HG02588 (cell line): ENCODE data around the gene ZNF20.

Experiments used
- ATAC-seq: cut with Tn5 transposase; IDR thresholded peaks from one replicate; pipeline ENCODE4 v1.9.1; 2021; ENCODE audit warnings: mild to moderate bottlenecking, moderate library complexity; ENCODE audit not compliant: unreplicated experiment

ZNF20 gene

GRCh38 chr19:12139885-12140544, at the start of gene ZNF20:
Gene ZNF20, minus strand, starts transcription at chr19:12140350. Its CDS starts 168 bp downstream, at chr19:12140182.
- ATAC-seq: peak; percentile 84

- no peak for ATAC-seq
These were observed 47.5 kb upstream of the ZNF20 start for GRCh38 chr19:12187625-12188024.

- ATAC-seq: no peak
These were observed 40.2 kb upstream of the ZNF20 start for GRCh38 chr19:12180377-12180776.

GRCh38 chr19:12166626-12167025, 26.5 kb upstream of the ZNF20 start:
- no peak for ATAC-seq

GRCh38 chr19:12163826-12164225, 23.7 kb upstream of the ZNF20 start:
- no peak for ATAC-seq

- ATAC-seq: peak; percentile 85
These were observed 23.0 kb upstream of the ZNF20 start, which contains the start of gene ZNF136 for GRCh38 chr19:12162882-12163806. Gene ZNF136, plus strand, starts transcription at chr19:12163096. Its CDS starts 108 bp downstream, at chr19:12163204.

- no peak for ATAC-seq
These were observed 22.3 kb upstream of the ZNF20 start for GRCh38 chr19:12162513-12162881.

GRCh38 chr19:12159773-12160414, 19.7 kb upstream of the ZNF20 start:
- ATAC-seq: no peak

GRCh38 chr19:12156223-12157058, 16.3 kb upstream of the ZNF20 start, which contains the start of gene ZNF625:
Gene ZNF625, minus strand, starts transcription at chr19:12156734. Its CDS starts 176 bp downstream, at chr19:12156558.
- peak; percentile 54 for ATAC-seq

- no peak for ATAC-seq
These were observed 15.2 kb upstream of the ZNF20 start for GRCh38 chr19:12155324-12155860.

- ATAC-seq: no peak
These were observed 5.2 kb upstream of the ZNF20 start for GRCh38 chr19:12145348-12145747.

GRCh38 chr19:12141405-12141736, 1.2 kb upstream of the ZNF20 start:
- ATAC-seq: no peak

- peak; percentile 50 for ATAC-seq
These were observed 625 bp upstream of the ZNF20 start for GRCh38 chr19:12140545-12141404.

GRCh38 chr19:12139269-12139668, 881 bp downstream of the ZNF20 start:
- no peak for ATAC-seq

GRCh38 chr19:12137221-12137940, 2.8 kb downstream of the ZNF20 start:
- ATAC-seq: no peak

- no peak for ATAC-seq
These were observed 7.1 kb downstream of the ZNF20 start for GRCh38 chr19:12133069-12133468.

- ATAC-seq: no peak
These were observed 13.4 kb downstream of the ZNF20 start for GRCh38 chr19:12126707-12127106.

GRCh38 chr19:12117201-12117970, 22.8 kb downstream of the ZNF20 start:
- no peak for ATAC-seq
